Progenitor cell of endocrine pancreas (in vitro differentiated cells): Measurements from ENCODE around the gene CA4. TPM values are rescaled to one million over a fixed set of nuclear protein-coding genes. Genes with fewer than 3 reads are reported as not detected.
"Not testable (repeated sequence)": the region's sequence is repeated elsewhere in the genome, so short reads cannot be mapped to it uniquely, and the experiment has no call there.

Experiments used
- DNase-seq: peaks from one replicate; pipeline ENCODE4 v3.0.0; 2021; ENCODE audit warnings: low spot score; ENCODE audit not compliant: unreplicated experiment
- H3K27ac Mint-ChIP-seq: 2 replicates; pipeline ENCODE4 v1.8.0; 2021; ENCODE audit warnings: mild to moderate bottlenecking, moderate library complexity, mixed read lengths
- H3K27me3 Mint-ChIP-seq: 2 replicates; pipeline ENCODE4 v1.8.0; 2021; ENCODE audit warnings: mixed read lengths
- H3K36me3 Mint-ChIP-seq: 2 replicates; pipeline ENCODE4 v1.8.0; 2022; ENCODE audit warnings: mixed read lengths; ENCODE audit not compliant: insufficient read depth
- H3K4me1 Mint-ChIP-seq: 2 replicates; pipeline ENCODE4 v1.8.0; 2021; ENCODE audit warnings: low read depth, mixed read lengths
- H3K4me3 Mint-ChIP-seq: 2 replicates; pipeline ENCODE4 v1.8.0; 2021; ENCODE audit warnings: low read depth, mild to moderate bottlenecking, moderate library complexity, mixed read lengths
- H3K9me3 Mint-ChIP-seq: 2 replicates; pipeline ENCODE4 v1.8.0; 2021; ENCODE audit warnings: low read depth, mixed read lengths
- CTCF ChIP-seq: fragments of 200-600 bp; sonication (generic); IDR thresholded peaks from one replicate; pipeline ENCODE4 v1.5.0; 2021; ENCODE audit warnings: antibody characterized with exemption, mild to moderate bottlenecking; ENCODE audit not compliant: unreplicated experiment
- total RNA-seq: library from RNA; stranded (reverse); gene quantifications from 2 replicates; pipeline ENCODE4 v1.2.1, GENCODE V29; 2021

The CA4 gene
- total RNA-seq, 1 donor from 2014 or later: 9.3 TPM

DNA sequence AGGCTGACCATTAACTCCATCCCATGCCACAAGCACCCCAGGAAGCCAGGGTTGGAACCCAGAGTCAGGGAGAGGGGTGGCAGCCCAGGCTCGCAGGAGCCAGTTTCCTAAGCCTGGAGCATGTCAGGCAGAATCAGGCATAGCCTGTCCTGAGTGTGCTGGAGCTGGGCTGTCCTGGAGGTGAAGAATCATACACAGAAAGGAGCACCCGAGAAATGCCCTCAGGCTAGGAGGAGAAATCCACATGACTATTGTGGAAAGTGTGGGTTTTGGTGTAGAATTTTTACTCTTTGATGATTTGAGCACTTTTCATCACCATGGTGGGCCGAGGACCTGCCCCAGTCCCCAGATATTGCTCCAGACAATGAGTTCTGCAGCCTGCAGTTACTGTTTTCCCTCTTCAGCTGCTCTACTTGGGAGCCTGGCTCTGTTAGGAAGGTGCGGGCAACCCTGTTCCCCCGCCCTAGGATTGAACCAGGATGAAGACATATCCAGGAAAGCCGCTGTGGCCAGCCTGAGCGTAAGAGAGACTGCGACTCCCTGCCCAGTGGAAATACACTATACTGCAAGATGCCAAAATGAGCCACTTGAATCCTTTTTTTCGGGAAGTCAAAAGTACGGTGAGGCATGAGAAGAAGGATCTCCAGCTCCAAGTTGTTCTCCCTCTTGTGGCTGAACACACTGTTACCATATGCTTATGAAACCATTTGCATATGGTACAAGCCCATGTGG lies 42.1 kb upstream of the CA4 start:
- DNase-seq: no peak
- Mint-ChIP-seq H3K4me1 (no peaks in the 10 kb centered on the region), H3K27ac (no peak overlapping the region), H3K9me3 (no peaks in the 10 kb centered on the region), H3K4me3 (no peak overlapping the region), H3K36me3 (no peaks in the 10 kb centered on the region), H3K27me3 (peaks cover 5% of the 10 kb centered on the region)
- no peak for TF ChIP-seq CTCF

- not testable (repeated sequence) for H3K36me3 Mint-ChIP-seq, DNase-seq, H3K27ac Mint-ChIP-seq, H3K4me3 Mint-ChIP-seq, H3K4me1 Mint-ChIP-seq, H3K9me3 Mint-ChIP-seq, H3K27me3 Mint-ChIP-seq
These were observed 41.5 kb upstream of the CA4 start for GRCh38 chr17:60108309-60108708.

GRCh38 chr17:60108712-60109111 lies 41.1 kb upstream of the CA4 start:
- Mint-ChIP-seq H3K27ac (no peak overlapping the region), H3K9me3 (no peaks in the 10 kb centered on the region), H3K4me1 (no peaks in the 10 kb centered on the region), H3K4me3 (no peak overlapping the region), H3K27me3 (no peaks in the 10 kb centered on the region), H3K36me3 (no peaks in the 10 kb centered on the region)
- DNase-seq: no peak
- no peak for TF ChIP-seq CTCF

- Mint-ChIP-seq H3K27ac (no peak overlapping the region), H3K4me3 (no peak overlapping the region), H3K27me3 (no peaks in the 10 kb centered on the region)
These were observed 40.6 kb upstream of the CA4 start for GRCh38 chr17:60109161-60109560.

GRCh38 chr17:60110586-60110985 lies 39.2 kb upstream of the CA4 start:
- Mint-ChIP-seq H3K4me1 (no peaks in the 10 kb centered on the region), H3K27me3 (no peaks in the 10 kb centered on the region), H3K9me3 (no peaks in the 10 kb centered on the region), H3K27ac (no peak overlapping the region), H3K4me3 (no peak overlapping the region), H3K36me3 (no peaks in the 10 kb centered on the region)
- TF ChIP-seq CTCF: no peak
- DNase-seq: no peak

More at GRCh38 chr17:60109161-60109560, 40.6 kb upstream of the CA4 start:
- TF ChIP-seq CTCF: no peak
- H3K36me3 Mint-ChIP-seq: no peaks in the 10 kb centered on the region
- H3K9me3 Mint-ChIP-seq: no peaks in the 10 kb centered on the region
- no peak for DNase-seq
- no peaks in the 10 kb centered on the region for H3K4me1 Mint-ChIP-seq

- H3K36me3 Mint-ChIP-seq, H3K4me3 Mint-ChIP-seq, H3K4me1 Mint-ChIP-seq, H3K27ac Mint-ChIP-seq, H3K9me3 Mint-ChIP-seq, DNase-seq, H3K27me3 Mint-ChIP-seq: not testable (repeated sequence)
These were observed 38.1 kb upstream of the CA4 start for GRCh38 chr17:60111661-60112060.

DNA sequence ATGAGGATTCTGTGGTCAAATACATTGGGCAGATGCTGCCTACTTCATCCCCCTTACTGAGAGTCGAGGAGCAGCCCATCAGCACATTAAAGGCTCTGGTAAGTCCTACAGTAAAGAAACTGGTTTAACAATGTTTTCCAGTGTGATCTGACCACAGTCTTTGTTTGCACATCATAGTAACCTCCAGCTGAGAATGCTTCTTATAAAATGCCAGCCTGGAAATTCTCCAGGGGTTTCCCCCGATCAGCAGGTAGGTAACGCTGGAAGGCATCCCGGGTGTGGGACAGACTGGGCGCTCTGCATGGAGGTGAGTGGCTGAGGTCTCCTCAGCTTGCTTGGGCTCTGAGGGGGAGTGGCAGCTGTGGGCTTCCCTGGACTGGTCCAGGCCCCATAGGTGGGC lies 34.4 kb upstream of the CA4 start:
- not testable (repeated sequence) for H3K36me3 Mint-ChIP-seq, H3K9me3 Mint-ChIP-seq, DNase-seq, H3K4me3 Mint-ChIP-seq, H3K27me3 Mint-ChIP-seq, H3K27ac Mint-ChIP-seq, H3K4me1 Mint-ChIP-seq

GRCh38 chr17:60116196-60116595 lies 33.6 kb upstream of the CA4 start:
- not testable (repeated sequence) for DNase-seq, H3K27ac Mint-ChIP-seq, H3K4me3 Mint-ChIP-seq, H3K36me3 Mint-ChIP-seq, H3K4me1 Mint-ChIP-seq, H3K27me3 Mint-ChIP-seq, H3K9me3 Mint-ChIP-seq

GRCh38 chr17:60119162-60119561 lies 30.6 kb upstream of the CA4 start:
- DNase-seq, H3K27ac Mint-ChIP-seq, H3K27me3 Mint-ChIP-seq, H3K4me1 Mint-ChIP-seq, H3K36me3 Mint-ChIP-seq, H3K4me3 Mint-ChIP-seq, H3K9me3 Mint-ChIP-seq: not testable (repeated sequence)
